ENCODE results near the gene MAD1L1.
"Not testable (repeated sequence)": the region's sequence is repeated elsewhere in the genome, so short reads cannot be mapped to it uniquely, and the experiment has no call there.

DNA sequence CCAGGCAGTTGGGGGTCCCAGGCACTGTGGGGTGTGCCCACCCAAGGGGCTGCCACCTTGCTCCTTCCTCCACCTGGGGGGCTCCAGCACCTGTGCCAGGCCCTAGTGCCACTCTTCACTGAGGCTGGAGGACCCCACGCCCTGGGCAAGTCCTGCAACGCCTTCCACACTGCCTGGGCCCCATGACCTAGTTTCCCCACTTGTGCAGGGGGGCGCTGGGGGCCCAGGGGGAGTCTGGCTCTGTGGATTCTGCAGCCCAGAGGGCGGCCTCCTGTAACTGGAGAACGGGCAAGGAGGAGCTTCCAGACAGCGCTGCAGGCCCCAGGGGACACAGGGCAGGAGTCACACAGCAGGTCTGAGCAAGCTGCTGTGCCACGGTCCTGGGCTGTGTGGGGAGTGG is 416.3 kb downstream of the MAD1L1 start:
- TF ChIP-seq, protein P1, sequence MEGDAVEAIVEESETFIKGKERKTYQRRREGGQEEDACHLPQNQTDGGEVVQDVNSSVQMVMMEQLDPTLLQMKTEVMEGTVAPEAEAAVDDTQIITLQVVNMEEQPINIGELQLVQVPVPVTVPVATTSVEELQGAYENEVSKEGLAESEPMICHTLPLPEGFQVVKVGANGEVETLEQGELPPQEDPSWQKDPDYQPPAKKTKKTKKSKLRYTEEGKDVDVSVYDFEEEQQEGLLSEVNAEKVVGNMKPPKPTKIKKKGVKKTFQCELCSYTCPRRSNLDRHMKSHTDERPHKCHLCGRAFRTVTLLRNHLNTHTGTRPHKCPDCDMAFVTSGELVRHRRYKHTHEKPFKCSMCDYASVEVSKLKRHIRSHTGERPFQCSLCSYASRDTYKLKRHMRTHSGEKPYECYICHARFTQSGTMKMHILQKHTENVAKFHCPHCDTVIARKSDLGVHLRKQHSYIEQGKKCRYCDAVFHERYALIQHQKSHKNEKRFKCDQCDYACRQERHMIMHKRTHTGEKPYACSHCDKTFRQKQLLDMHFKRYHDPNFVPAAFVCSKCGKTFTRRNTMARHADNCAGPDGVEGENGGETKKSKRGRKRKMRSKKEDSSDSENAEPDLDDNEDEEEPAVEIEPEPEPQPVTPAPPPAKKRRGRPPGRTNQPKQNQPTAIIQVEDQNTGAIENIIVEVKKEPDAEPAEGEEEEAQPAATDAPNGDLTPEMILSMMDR (IDR thresholded peaks at IDR 0.05): not testable (repeated sequence)
- TF ChIP-seq POLR2A (IDR thresholded peaks at IDR 0.05): not testable (repeated sequence)
